Measurements from ENCODE around the gene SKAP2. TPM values are rescaled to one million over a fixed set of nuclear protein-coding genes. Genes with fewer than 3 reads are reported as not detected.

Gene SKAP2
- total and polyA plus RNA-seq, 2 of the 13 experiments (the other 11 are each of a cell fraction or from before 2014, with no cell fraction given), result 3.6 to 12.9 TPM

DNA sequence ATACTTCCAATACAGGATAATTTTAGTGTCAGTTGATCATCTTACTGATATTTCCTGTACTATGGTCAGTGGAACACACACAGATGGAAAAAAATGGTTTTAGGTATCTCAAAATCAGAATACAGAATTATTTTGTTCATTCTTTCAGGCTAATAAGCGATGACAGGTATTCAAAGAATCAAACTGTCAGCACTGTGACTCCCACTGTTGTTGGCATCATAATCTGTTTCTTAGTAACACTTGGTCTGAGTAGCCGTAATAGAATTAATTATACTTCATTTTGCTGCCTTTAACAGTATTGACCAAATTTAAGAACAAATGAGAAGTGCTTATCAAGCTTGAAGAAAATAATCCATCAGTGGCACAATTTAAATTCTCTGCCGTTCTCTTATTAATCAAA is 215.0 kb downstream of the SKAP2 start:
- POLR2A ChIA-PET, result no interaction called here
- Histone ChIP-seq H3K4me2 (ENCODE audit: low read depth, low read length) (no peak overlapping the region), H3K9ac (ENCODE audit: insufficient read depth, low read depth, low read length) (no peak overlapping the region), H3K27me3 (ENCODE audit: control insufficient read depth in 1 of 2, insufficient read depth in 2 of 2, low read length in 2 of 2) (no peaks in the 10 kb centered on the region), H4K20me1 (ENCODE audit: insufficient read depth, low read length) (no peaks in the 10 kb centered on the region), H3K9me3 (ENCODE audit: low read length) (no peaks in the 10 kb centered on the region), H3K27ac (ENCODE audit: extremely low read length, insufficient read depth, low read length) (no peak overlapping the region), H3K36me3 (replicated peaks in 1 of 2; ENCODE audit: control insufficient read depth in 1 of 2, insufficient read depth in 2 of 2, low read length in 2 of 2) (no peaks in the 10 kb centered on the region), H3K4me3 (replicated peaks in 1 of 3; ENCODE audit: insufficient read depth in 1 of 3, low read depth in 2 of 3, low read length in 3 of 3) (no peak overlapping the region), H2AFZ (ENCODE audit: low read length) (no peak overlapping the region), H3K4me1 (ENCODE audit: insufficient read depth, low read length) (no peaks in the 10 kb centered on the region), H3K79me2 (ENCODE audit: insufficient read depth, low read length) (no peaks in the 10 kb centered on the region)
- WGBS (ENCODE audit: low lambda C conversion rate), result 50% methylated on average over 3 of the region's 3 CpGs
- FAIRE-seq, result no peak
- CTCF ChIA-PET (ENCODE audit: low intra/inter-chr PET ratio, low total read pairs), result no interaction called here
- no peak for ATAC-seq
- no peak for DNase-seq (ENCODE audit: low spot score)
- in situ Hi-C loops (cut with HindIII; ENCODE audit: extremely low pct_ligation_motif_present, low pct_unique_long_range_greater_than_20kb) (no loop called here), intact Hi-C loops (cut with micrococcal nuclease; ENCODE audit: unreplicated experiment) (no loop called here)
- BruUV-seq (replicated peaks), result no TSS peak
- TF ChIP-seq, protein P1, sequence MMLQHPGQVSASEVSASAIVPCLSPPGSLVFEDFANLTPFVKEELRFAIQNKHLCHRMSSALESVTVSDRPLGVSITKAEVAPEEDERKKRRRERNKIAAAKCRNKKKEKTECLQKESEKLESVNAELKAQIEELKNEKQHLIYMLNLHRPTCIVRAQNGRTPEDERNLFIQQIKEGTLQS (CRISPR knock-in tag; IDR thresholded peaks at IDR 0.05), result no peak
- TF ChIP-seq ZNF235 (CRISPR knock-in tag; IDR thresholded peaks at IDR 0.05; ENCODE audit: borderline replicate concordance), result no peak
- TF ChIP-seq SCMH1 (CRISPR knock-in tag; IDR thresholded peaks at IDR 0.05; ENCODE audit: borderline replicate concordance), result no peak
- TF ChIP-seq, protein P2, sequence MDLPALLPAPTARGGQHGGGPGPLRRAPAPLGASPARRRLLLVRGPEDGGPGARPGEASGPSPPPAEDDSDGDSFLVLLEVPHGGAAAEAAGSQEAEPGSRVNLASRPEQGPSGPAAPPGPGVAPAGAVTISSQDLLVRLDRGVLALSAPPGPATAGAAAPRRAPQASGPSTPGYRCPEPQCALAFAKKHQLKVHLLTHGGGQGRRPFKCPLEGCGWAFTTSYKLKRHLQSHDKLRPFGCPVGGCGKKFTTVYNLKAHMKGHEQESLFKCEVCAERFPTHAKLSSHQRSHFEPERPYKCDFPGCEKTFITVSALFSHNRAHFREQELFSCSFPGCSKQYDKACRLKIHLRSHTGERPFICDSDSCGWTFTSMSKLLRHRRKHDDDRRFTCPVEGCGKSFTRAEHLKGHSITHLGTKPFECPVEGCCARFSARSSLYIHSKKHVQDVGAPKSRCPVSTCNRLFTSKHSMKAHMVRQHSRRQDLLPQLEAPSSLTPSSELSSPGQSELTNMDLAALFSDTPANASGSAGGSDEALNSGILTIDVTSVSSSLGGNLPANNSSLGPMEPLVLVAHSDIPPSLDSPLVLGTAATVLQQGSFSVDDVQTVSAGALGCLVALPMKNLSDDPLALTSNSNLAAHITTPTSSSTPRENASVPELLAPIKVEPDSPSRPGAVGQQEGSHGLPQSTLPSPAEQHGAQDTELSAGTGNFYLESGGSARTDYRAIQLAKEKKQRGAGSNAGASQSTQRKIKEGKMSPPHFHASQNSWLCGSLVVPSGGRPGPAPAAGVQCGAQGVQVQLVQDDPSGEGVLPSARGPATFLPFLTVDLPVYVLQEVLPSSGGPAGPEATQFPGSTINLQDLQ (CRISPR knock-in tag; IDR thresholded peaks at IDR 0.05), result no peak
- TF ChIP-seq MAFK (conservative IDR thresholded peaks at IDR 0.05 in 1 of 2, IDR thresholded peaks at IDR 0.05 in 1 of 2; ENCODE audit: low read length in 2 of 2), result no peak
- no peak for TF ChIP-seq ZFP1 (CRISPR knock-in tag; IDR thresholded peaks at IDR 0.05)
- TF ChIP-seq, protein P3, sequence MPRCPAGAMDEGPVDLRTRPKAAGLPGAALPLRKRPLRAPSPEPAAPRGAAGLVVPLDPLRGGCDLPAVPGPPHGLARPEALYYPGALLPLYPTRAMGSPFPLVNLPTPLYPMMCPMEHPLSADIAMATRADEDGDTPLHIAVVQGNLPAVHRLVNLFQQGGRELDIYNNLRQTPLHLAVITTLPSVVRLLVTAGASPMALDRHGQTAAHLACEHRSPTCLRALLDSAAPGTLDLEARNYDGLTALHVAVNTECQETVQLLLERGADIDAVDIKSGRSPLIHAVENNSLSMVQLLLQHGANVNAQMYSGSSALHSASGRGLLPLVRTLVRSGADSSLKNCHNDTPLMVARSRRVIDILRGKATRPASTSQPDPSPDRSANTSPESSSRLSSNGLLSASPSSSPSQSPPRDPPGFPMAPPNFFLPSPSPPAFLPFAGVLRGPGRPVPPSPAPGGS (CRISPR knock-in tag; IDR thresholded peaks at IDR 0.05), result no peak
- no peak for TF ChIP-seq ZNF577 (CRISPR knock-in tag; IDR thresholded peaks at IDR 0.05; ENCODE audit: borderline replicate concordance, low read depth)
- TF ChIP-seq CC2D1A (CRISPR knock-in tag; IDR thresholded peaks at IDR 0.05), result no peak
- no peak for TF ChIP-seq MAF1 (CRISPR knock-in tag; IDR thresholded peaks at IDR 0.05; ENCODE audit: borderline replicate concordance)
- TF ChIP-seq SAP130 (CRISPR knock-in tag; IDR thresholded peaks at IDR 0.05; ENCODE audit: low read depth), result no peak
- TF ChIP-seq, protein P4, sequence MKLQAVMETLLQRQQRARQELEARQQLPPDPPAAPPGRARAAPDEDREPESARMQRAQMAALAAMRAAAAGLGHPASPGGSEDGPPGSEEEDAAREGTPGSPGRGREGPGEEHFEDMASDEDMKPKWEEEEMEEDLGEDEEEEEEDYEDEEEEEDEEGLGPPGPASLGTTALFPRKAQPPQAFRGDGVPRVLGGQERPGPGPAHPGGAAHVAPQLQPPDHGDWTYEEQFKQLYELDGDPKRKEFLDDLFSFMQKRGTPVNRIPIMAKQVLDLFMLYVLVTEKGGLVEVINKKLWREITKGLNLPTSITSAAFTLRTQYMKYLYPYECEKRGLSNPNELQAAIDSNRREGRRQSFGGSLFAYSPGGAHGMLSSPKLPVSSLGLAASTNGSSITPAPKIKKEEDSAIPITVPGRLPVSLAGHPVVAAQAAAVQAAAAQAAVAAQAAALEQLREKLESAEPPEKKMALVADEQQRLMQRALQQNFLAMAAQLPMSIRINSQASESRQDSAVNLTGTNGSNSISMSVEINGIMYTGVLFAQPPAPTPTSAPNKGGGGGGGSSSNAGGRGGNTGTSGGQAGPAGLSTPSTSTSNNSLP (IDR thresholded peaks at IDR 0.05; ENCODE audit: low read depth, low read length), result no peak
- TF ChIP-seq, protein P5, sequence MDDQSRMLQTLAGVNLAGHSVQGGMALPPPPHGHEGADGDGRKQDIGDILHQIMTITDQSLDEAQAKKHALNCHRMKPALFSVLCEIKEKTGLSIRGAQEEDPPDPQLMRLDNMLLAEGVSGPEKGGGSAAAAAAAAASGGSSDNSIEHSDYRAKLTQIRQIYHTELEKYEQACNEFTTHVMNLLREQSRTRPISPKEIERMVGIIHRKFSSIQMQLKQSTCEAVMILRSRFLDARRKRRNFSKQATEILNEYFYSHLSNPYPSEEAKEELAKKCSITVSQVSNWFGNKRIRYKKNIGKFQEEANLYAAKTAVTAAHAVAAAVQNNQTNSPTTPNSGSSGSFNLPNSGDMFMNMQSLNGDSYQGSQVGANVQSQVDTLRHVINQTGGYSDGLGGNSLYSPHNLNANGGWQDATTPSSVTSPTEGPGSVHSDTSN (CRISPR knock-in tag; IDR thresholded peaks at IDR 0.05; ENCODE audit: borderline replicate concordance), result no peak
